CD14-positive monocyte (primary cell): Measurements from ENCODE around the gene CCDC186. TPM values are rescaled to one million over a fixed set of nuclear protein-coding genes. Genes with fewer than 3 reads are reported as not detected.

Experiments used
- DNase-seq, 3 donors: peaks; one replicate each; pipeline ENCODE4 v3.0.0-alpha.2; 2011 to 2022
- H2AFZ ChIP-seq: 2 replicates; pipeline ENCODE4 v1.6.0; 2012; ENCODE audit warnings: mild to moderate bottlenecking, low read depth, low read length, inconsistent platforms; ENCODE audit not compliant: insufficient read depth, poor library complexity, severe bottlenecking
- H3K27ac ChIP-seq, 2 donors: 1 replicate in 1 of 2; 2 replicates in 1 of 2; pipeline ENCODE4 v1.5.1; 2012 to 2013; ENCODE audit warnings: low read length in 2 of 2, control low read depth in 1 of 2, inconsistent platforms in 1 of 2, low read depth in 1 of 2, mild to moderate bottlenecking in 1 of 2
- H3K27me3 ChIP-seq, 2 donors: one replicate each; pipeline versions ENCODE4 v1.6.0 to v1.6.1; 2011 to 2013; ENCODE audit warnings: low read length in 2 of 2; ENCODE audit not compliant: control insufficient read depth in 2 of 2, insufficient read depth in 2 of 2
- H3K36me3 ChIP-seq, 2 donors: replicated peaks in 1 of 2; 1 replicate in 1 of 2; 2 replicates in 1 of 2; pipeline versions ENCODE4 v1.5.1 to v1.6.1; 2012 to 2013; ENCODE audit warnings: low read length in 2 of 2, control low read depth in 1 of 2, inconsistent platforms in 1 of 2, mild to moderate bottlenecking in 1 of 2; ENCODE audit not compliant: insufficient read depth in 2 of 2, control insufficient read depth in 1 of 2
- H3K4me1 ChIP-seq, 2 donors: 1 replicate in 1 of 2; 2 replicates in 1 of 2; pipeline versions ENCODE4 v1.5.1 to v1.6.1; 2012 to 2013; ENCODE audit warnings: low read length in 2 of 2, control low read depth in 1 of 2, inconsistent platforms in 1 of 2, mild to moderate bottlenecking in 1 of 2, moderate library complexity in 1 of 2; ENCODE audit not compliant: insufficient read depth in 2 of 2, control insufficient read depth in 1 of 2
- H3K4me2 ChIP-seq: replicated peaks from 2 replicates; pipeline ENCODE3; 2012; ENCODE audit warnings: low read length, moderate library complexity, mild to moderate bottlenecking; ENCODE audit not compliant: poor library complexity, severe bottlenecking; ENCODE audit errors: extremely low read depth
- H3K4me3 ChIP-seq, 3 experiments: fragments of 200-600 bp in 1 of 3; sonication (generic) in 1 of 3; replicated peaks in 1 of 3; 1 replicate in 2 of 3; 2 replicates in 1 of 3; pipeline ENCODE4 v1.5.1; 2011 to 2013; ENCODE audit warnings: low read length in 3 of 3, mild to moderate bottlenecking in 3 of 3, control low read depth in 2 of 3, low read depth in 2 of 3, inconsistent platforms in 1 of 3, moderate library complexity in 1 of 3
- H3K79me2 ChIP-seq: 2 replicates; pipeline ENCODE4 v1.6.0; 2012; ENCODE audit warnings: mild to moderate bottlenecking, control low read depth, inconsistent platforms, low read length, moderate library complexity; ENCODE audit not compliant: insufficient read depth
- H3K9ac ChIP-seq: 2 replicates; pipeline ENCODE4 v1.6.0; 2017; ENCODE audit warnings: low read length, mild to moderate bottlenecking; ENCODE audit not compliant: insufficient read depth, poor library complexity, severe bottlenecking
- H3K9me3 ChIP-seq, 2 donors: replicated peaks in 1 of 2; 1 replicate in 1 of 2; 2 replicates in 1 of 2; pipeline versions ENCODE4 v1.5.1 to v1.6.1; 2012 to 2013; ENCODE audit warnings: low read length in 2 of 2, control low read depth in 1 of 2; ENCODE audit not compliant: control insufficient read depth in 1 of 2, insufficient read depth in 1 of 2
- H4K20me1 ChIP-seq: 2 replicates; pipeline ENCODE4 v1.6.0; 2012; ENCODE audit warnings: mild to moderate bottlenecking, low read length, control low read depth, moderate library complexity; ENCODE audit not compliant: insufficient read depth
- H3K27ac Mint-ChIP-seq, 7 donors: one replicate each; pipeline ENCODE4 v1.8.0; 2020; ENCODE audit warnings: mild to moderate bottlenecking in 7 of 7, mixed read lengths in 7 of 7, moderate library complexity in 6 of 7, inconsistent platforms in 2 of 7
- H3K27me3 Mint-ChIP-seq, 3 donors: one replicate each; pipeline ENCODE4 v1.8.0; 2021 to 2022; ENCODE audit warnings: low read depth in 3 of 3, mild to moderate bottlenecking in 3 of 3, mixed read lengths in 3 of 3, moderate library complexity in 3 of 3, inconsistent platforms in 1 of 3
- H3K36me3 Mint-ChIP-seq, 2 donors: one replicate each; pipeline ENCODE4 v1.8.0; 2020; ENCODE audit warnings: mixed read lengths in 2 of 2, inconsistent platforms in 1 of 2, mild to moderate bottlenecking in 1 of 2
- H3K4me1 Mint-ChIP-seq: one replicate; pipeline ENCODE4 v1.8.0; 2020; ENCODE audit warnings: mild to moderate bottlenecking, mixed read lengths
- H3K4me3 Mint-ChIP-seq, 2 donors: one replicate each; pipeline ENCODE4 v1.8.0; 2020; ENCODE audit warnings: mild to moderate bottlenecking in 2 of 2, mixed read lengths in 2 of 2, moderate library complexity in 1 of 2
- H3K9me3 Mint-ChIP-seq, 7 donors: one replicate each; pipeline ENCODE4 v1.8.0; 2020 to 2022; ENCODE audit warnings: mixed read lengths in 7 of 7, mild to moderate bottlenecking in 6 of 7, moderate library complexity in 6 of 7, inconsistent platforms in 2 of 7
- WGBS: methylation state at CpG from one replicate; pipeline ENCODE4 v1.1.5; 2013; ENCODE audit warnings: missing lambda C conversion rate; ENCODE audit not compliant: insufficient coverage; 5-methylcytosine and 5-hydroxymethylcytosine counted together
- intact Hi-C, 2 donors: fragments of 100-400 bp; cut with micrococcal nuclease; formaldehyde crosslinking; loops; one replicate each; pipeline versions ENCODE4 v1.15.0 to v1.15.1; 2023
- polyA plus RNA-seq, 3 donors: library from polyadenylated mRNA; depleted of rRNA in 1 of 3; unstranded in 2 of 3; stranded (reverse) in 1 of 3; fragments of 300-500 nt in 2 of 3; fragments of >200 nt in 1 of 3; fragmentation: Illumina TruSeq in 2 of 3; gene quantifications; 1 replicate in 2 of 3; 2 replicates in 1 of 3; pipeline ENCODE4 v1.2.3, GENCODE V29; 2012 to 2021
- TF ChIP-seq, protein P1 (sequence below): fragments of 200-600 bp; IDR thresholded peaks from one replicate; pipeline ENCODE4 v1.8.0; 2022; ENCODE audit warnings: antibody characterized with exemption, mild to moderate bottlenecking

The CCDC186 gene
- polyA plus RNA-seq, 3 donors = 6.9 to 9.8 (median 8.9) TPM

DNA sequence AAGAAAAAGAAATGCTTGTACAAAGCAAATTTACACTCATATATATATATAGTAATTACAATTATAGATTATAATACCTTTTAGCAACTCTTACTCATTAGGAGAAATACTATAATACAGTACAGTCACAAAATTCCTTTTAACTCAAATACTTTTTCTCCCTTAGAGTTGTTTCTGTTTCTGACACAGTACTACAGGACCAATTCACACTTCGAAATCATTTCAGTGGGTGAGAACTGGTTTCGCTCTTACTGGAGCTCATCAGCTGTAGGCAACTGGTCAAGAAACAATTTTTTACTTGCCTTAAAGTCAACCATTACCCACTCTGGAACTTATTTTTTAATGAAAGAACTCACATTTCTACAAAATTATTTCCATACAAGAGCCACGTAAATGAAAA, 6.0 kb downstream of the CCDC186 start:
- Histone ChIP-seq H3K4me3 (no peak overlapping the region), H3K9ac (no peak overlapping the region), H2AFZ (no peak overlapping the region), H3K9me3 (peaks cover 6 to 9% of the 10 kb centered on the region in 2 donors), H4K20me1 (peaks cover 28% of the 10 kb centered on the region), H3K79me2 (peaks cover 80% of the 10 kb centered on the region), H3K4me1 (peaks cover 3 to 12% of the 10 kb centered on the region in 2 donors), H3K36me3 (peaks cover 0 to 11% of the 10 kb centered on the region in 2 donors), H3K27me3 (no peaks in the 10 kb centered on the region), H3K27ac (no peak overlapping the region), H3K4me2 (no peak overlapping the region)
- DNase-seq = no peak
- intact Hi-C loops = no loop called here
- H3K4me1 Mint-ChIP-seq = peaks cover 16% of the 10 kb centered on the region
- H3K9me3 Mint-ChIP-seq = peaks cover 6 to 12% (median 8%) of the 10 kb centered on the region in 7 donors
- H3K27ac Mint-ChIP-seq = no peak overlapping the region
- H3K4me3 Mint-ChIP-seq = no peak overlapping the region
- TF ChIP-seq, protein P1, sequence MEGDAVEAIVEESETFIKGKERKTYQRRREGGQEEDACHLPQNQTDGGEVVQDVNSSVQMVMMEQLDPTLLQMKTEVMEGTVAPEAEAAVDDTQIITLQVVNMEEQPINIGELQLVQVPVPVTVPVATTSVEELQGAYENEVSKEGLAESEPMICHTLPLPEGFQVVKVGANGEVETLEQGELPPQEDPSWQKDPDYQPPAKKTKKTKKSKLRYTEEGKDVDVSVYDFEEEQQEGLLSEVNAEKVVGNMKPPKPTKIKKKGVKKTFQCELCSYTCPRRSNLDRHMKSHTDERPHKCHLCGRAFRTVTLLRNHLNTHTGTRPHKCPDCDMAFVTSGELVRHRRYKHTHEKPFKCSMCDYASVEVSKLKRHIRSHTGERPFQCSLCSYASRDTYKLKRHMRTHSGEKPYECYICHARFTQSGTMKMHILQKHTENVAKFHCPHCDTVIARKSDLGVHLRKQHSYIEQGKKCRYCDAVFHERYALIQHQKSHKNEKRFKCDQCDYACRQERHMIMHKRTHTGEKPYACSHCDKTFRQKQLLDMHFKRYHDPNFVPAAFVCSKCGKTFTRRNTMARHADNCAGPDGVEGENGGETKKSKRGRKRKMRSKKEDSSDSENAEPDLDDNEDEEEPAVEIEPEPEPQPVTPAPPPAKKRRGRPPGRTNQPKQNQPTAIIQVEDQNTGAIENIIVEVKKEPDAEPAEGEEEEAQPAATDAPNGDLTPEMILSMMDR = no peak
- peaks cover 22 to 30% of the 10 kb centered on the region in 2 donors for H3K36me3 Mint-ChIP-seq
- WGBS = 100% methylated on average over 2 of the region's 3 CpGs
- no peaks in the 10 kb centered on the region for H3K27me3 Mint-ChIP-seq

GRCh38 chr10:114166494-114166893, 7.5 kb downstream of the CCDC186 start:
- no peak overlapping the region for H3K4me3 Mint-ChIP-seq
- no peak overlapping the region for H2AFZ ChIP-seq
- peaks cover 6 to 12% (median 8%) of the 10 kb centered on the region in 7 donors for H3K9me3 Mint-ChIP-seq
- no CpG with 5 or more reads among the region's 3 CpGs for WGBS
- peaks cover 6 to 9% of the 10 kb centered on the region in 2 donors for H3K9me3 ChIP-seq
- H3K27ac ChIP-seq = no peak overlapping the region
- intact Hi-C loops = no loop called here
- no peak for DNase-seq
- no peaks in the 10 kb centered on the region for H3K27me3 ChIP-seq
- peaks cover 2% of the 10 kb centered on the region for H3K4me1 Mint-ChIP-seq
- no peak overlapping the region for H3K9ac ChIP-seq
- H3K79me2 ChIP-seq = peaks cover 68% of the 10 kb centered on the region
- H4K20me1 ChIP-seq = peaks cover 28% of the 10 kb centered on the region
- H3K4me2 ChIP-seq = no peak overlapping the region
- H3K27ac Mint-ChIP-seq = no peak overlapping the region
- peaks cover 32 to 39% of the 10 kb centered on the region in 2 donors for H3K36me3 Mint-ChIP-seq
- H3K4me3 ChIP-seq = no peak overlapping the region
- no peaks in the 10 kb centered on the region for H3K27me3 Mint-ChIP-seq
- TF ChIP-seq, protein P1 = no peak
- H3K36me3 ChIP-seq = peaks cover 8 to 26% of the 10 kb centered on the region in 2 donors
- no peaks in the 10 kb centered on the region for H3K4me1 ChIP-seq
